Myocyte (in vitro differentiated cells): ENCODE results near the gene SMC5. TPM values are rescaled to one million over a fixed set of nuclear protein-coding genes. Genes with fewer than 3 reads are reported as not detected.

Experiments
- DNase-seq: peaks from one replicate; pipeline ENCODE4 v3.0.0-alpha.2; 2012; ENCODE audit warnings: low read depth
- total RNA-seq: library from RNA; depleted of rRNA; stranded (reverse); fragments of >200 nt; gene quantifications from 2 replicates; pipeline ENCODE4 v1.2.3, GENCODE V29; 2014

The SMC5 gene
- total RNA-seq, 1 donor from 2014 or later = 28.5 TPM

GRCh38 chr9:70403618-70404025 lies 144.8 kb downstream of the SMC5 start:
- peak; percentile 74 for DNase-seq

GRCh38 chr9:70404261-70404660 lies 145.5 kb downstream of the SMC5 start:
- no peak for DNase-seq

Other genes with a start within 250 kb of the SMC5 start
- gene MAMDC2, start 215.1 kb upstream of the SMC5 start, total RNA-seq = 93.5 and 163 TPM in 2 replicates
- 29.8 and 30.6 TPM in 2 replicates for gene KLF9, start 155.7 kb downstream of the SMC5 start, total RNA-seq